EH (cell line): ENCODE results near the gene LCMT2.
"Not testable (repeated sequence)": the region's sequence is repeated elsewhere in the genome, so short reads cannot be mapped to it uniquely, and the experiment has no call there.

Experiments
- DNase-seq: peaks from one replicate; pipeline ENCODE4 v3.0.0-alpha.2; 2015; ENCODE audit warnings: low read depth

LCMT2 gene

DNA sequence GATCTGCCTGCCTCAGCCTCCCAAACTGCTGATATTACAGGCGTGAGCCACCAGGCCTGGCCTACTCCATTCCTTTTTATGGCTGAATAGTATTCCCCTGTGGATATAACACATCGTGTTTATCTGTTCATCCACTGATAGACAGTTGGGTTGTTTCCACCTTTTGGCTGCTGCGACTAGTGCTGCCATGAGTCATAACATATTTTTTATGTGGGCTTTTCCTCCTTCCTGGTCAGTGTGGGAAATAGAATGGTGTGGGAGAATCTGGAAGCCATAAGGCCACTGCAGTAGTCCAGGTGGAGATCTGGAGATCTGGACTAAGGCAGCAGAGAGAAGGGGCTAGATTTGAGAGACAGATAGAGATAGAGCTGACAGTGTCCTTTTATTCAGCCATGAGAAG is 16.2 kb downstream of the LCMT2 start:
- DNase-seq, result peak; percentile 15

DNA sequence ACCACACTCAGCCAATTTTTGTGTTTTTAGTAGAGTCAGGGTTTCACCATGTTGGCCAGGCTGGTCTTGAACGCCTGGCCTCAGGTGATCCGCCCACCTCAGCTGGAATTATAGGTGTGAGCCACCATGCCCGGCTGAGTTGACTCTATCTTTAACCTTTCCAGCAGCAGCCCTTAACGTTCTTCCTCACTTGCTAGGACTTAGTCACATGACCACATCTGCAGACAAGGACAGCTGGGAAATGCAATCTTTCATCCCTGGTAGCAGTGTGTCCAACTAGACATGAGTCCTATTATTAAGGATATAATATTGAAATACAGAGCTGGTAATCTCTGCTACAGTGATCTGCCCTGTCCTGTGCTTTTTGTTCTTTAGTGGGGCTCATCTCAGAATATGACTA is 18.0 kb downstream of the LCMT2 start:
- DNase-seq, result no peak

DNA sequence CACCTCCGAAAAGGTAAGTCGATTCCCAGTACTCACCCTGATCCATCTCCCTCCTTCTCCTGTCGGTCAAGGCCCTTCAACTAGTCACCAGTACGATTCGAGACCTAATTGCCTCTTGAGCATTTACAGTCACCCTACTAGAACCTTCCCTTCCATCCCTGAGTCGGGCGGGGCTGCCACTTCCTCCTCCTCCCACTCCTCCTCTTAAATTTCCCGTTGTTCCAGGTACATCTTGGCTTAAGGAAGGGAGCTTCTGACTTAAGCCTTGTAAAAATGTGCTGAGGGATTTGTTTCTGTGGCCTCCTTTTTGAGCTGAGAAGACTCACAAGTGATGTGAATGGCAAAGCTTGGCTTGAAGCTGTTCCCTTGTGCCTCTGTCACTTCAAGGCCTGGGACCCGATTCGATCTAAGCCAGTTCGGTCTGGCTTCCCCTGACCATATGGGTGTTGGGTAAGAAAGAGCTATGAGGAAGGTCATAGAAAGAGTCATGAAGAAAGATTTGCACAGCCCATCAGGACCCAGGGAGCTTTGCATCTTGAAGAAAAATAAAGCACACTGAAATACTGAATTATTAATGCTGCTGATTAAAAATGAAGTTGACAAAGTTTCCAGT is 28.1 kb downstream of the LCMT2 start, which contains the start of gene TGM7:
Gene TGM7, minus strand, starts transcription at position 51 of the 613 bp plus-strand sequence.
- DNase-seq, result no peak

DNA sequence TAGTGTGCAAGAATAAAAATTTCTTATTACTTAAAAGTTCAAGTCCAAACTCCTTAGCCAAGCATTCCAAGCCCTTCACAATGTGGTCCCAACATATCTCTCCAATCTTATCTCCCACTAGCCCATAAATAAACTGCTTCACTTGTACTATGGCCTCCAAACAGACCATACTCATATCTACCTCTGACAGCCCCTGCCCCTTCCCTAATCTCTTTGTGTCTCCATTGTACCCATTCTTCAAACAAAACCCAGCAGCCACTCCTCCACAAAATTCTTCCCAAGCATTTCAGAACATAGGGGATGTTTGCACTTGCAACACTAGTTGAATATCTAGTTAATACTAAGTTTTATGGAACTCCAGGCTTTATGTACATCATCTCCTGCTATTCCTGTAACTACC is 30.5 kb downstream of the LCMT2 start:
- DNase-seq, result no peak

DNA sequence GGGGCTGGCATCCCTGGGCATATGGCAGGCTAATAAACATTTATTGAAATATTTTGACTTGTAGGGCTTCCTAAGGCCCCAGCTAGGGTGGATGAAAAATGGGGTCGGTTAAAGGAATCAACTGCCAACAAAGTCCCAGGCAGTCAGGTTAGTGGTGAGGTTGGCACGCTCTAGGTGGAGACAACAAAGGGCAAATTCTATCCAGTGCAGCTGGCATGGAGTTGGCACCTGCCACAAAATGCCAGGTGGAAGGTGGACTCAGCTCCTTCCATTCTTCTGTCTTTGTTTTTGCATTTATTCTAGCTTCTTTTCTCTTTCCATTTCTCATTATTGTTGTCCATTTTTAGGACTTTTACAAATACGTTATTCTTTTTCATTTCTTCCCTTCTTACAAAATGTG is 31.0 kb downstream of the LCMT2 start:
- no peak for DNase-seq

DNA sequence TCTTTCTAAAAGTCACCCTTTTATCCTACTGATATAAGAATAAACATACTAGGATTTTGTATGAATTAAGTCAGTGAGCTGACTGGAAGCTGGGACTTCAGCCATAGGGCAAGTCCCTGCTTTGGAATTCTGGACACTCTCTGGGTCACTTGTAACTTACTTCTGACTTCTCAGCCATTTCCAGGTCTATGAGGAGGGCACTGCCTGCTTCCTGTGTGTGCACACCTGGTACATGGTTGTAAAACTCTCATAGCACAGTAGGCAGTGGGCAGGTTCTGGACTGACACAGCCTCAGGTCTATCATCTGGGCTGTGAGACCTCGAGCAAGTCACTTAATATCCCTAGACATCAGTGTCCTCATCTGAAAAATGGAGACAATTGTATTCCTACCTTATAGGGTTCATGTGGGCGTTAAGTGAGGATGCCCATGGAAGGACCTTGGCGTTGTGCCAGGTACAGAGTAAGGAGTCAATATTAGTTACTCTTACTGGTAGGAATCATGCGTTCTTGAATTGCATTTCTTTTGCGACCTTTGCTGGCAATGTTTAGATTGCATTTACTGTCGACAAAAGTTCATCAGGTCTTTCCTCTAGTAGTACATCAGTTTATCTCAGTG is 36.2 kb downstream of the LCMT2 start:
- no peak for DNase-seq

DNA sequence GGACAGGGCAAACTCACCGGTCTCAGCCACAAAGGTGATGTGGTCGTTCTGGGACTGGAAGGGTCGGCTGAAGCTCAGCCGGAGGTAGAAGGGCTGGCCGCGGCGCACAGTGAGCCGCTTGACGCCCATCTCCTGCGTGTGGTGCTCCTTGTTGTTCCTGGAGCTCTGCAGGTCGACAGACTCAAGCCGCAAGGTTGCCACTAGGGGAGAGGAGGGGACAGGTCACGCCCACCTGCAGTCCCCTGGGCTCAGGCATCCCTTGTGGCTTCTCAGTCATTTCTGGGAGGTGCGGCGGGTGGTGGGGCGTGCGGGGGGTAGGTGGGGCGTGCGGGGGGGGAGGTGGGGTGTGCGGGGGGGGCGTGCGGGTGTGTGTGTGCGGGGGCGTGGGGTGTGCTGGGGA is 36.9 kb downstream of the LCMT2 start:
- DNase-seq, result no peak

DNA sequence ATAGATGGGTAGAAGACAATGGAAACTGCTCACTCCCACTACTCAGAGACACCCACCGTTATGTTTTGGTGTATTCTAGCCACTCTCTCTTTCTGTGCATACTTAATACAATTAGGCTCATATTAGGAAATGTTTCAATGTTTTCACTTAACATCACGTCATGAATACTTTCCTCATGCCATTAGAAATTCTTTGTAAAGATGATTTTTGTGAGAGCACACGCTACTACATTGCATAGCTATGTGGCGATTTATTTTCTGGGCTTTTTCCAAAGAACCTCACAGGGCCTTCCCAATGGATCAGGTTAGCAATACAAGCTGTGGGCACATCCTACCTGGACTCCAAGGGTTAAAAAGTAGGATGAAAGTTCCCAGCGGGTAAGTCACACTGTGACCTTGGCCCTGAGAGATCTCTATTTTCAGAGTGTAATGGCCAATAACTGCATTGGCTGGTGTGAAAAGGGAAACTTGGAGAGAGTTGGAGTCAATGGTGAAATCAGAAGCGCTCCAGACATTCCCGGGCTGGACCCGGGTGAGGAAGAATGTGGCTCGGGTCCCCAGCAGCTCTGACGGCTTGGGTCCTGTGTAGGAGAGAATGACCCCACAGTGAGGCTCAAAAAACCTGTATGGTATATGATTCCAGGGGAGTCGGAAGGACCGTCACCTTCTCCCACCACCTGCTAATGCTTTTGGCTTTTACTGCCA is 37.8 kb downstream of the LCMT2 start:
- peak; percentile 77 for DNase-seq

DNA sequence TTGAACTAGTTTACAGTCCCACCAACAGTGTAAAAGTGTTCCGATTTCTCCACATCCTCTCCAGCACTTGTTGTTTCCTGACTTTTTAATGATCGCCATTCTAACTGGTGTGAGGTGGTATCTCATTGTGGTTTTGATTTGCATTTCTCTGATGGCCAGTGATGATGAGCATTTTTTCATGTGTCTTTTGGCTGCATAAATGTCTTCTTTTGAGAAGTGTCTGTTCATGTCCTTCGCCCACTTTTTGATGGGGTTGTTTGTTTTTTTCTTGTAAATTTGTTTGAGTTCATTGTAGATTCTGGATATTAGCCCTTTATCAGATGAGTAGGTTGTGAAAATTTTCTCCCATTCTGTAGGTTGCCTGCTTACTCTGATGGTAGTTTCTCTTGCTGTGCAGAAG is 40.7 kb downstream of the LCMT2 start:
- not testable (repeated sequence) for DNase-seq

DNA sequence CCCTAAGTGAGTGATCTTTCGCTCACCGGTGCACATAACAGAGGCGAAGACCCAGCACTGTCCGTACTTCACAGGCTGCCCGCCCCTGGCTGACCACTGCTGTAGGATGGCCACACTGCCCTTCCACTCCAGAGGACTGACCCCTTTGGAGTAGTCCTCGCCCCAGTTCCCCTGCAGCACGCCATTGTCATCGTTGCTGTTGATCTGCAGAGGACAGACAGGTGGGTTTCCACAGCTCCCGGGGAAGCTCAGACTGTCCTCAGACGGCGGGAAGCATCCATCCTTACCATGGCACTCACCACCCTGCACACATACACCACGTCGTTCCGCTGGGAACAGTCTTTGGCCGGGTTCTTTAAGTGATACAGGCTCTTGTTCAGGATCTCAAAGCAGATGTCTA is 43.1 kb downstream of the LCMT2 start:
- no peak for DNase-seq

DNA sequence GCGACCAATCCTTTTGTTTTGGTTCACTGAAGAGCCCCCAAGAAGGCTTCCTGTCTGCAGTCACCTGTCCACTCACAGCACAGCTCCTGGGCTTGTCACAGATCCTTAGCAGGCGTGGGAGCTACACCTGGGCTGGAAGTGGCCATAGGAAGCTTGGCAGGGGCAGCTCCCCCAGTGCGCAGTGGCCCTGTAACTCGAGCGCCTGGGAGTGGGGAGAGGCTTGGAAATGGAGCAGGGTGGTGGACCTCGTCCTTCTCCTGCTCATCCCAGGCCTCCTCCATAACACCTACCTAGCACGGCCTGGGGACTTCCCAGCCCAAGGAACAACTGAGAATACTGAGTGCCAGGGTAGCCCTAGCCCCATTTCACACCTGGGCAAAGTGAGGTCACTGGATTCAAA is 44.3 kb downstream of the LCMT2 start:
- no peak for DNase-seq

DNA sequence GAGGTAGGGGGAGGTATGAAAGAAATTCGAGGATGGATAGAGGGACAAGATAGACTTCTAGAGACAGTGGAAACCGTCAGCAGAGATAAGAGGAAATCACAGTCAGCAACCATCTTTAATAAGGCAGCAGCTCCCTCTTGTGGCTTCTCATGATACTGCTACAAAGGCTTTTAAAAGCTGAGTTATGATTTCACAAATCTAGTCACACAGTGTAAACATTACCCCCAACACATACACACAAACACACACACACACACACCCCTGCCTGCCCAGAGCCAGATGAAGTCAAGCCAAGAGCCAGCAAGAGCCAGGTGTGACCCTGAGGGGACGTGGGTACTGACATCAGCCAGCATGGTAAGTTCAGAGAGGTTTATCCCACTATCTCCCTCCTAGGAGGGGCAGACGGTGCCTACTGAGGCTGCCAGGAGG is 44.8 kb downstream of the LCMT2 start:
- peak; percentile 73 for DNase-seq

DNA sequence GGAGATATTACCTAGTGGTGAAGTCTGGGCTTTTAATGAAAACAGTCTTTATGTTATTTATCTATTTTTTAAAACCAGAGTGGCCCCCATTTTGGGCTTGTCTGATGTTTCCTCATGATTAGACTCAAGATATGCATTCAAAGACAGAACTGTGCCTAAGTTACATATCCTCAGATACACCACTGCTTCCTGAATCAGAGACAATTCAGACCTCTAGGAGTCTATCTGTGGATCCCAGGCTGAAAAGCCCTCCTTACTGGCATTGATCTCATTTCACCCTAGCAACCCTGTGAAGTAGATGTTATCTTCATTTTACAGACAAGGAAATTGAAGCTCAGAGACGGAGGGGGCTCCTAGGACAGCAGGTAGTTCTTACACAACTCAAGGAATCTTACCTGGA is 46.8 kb downstream of the LCMT2 start:
- no peak for DNase-seq

DNA sequence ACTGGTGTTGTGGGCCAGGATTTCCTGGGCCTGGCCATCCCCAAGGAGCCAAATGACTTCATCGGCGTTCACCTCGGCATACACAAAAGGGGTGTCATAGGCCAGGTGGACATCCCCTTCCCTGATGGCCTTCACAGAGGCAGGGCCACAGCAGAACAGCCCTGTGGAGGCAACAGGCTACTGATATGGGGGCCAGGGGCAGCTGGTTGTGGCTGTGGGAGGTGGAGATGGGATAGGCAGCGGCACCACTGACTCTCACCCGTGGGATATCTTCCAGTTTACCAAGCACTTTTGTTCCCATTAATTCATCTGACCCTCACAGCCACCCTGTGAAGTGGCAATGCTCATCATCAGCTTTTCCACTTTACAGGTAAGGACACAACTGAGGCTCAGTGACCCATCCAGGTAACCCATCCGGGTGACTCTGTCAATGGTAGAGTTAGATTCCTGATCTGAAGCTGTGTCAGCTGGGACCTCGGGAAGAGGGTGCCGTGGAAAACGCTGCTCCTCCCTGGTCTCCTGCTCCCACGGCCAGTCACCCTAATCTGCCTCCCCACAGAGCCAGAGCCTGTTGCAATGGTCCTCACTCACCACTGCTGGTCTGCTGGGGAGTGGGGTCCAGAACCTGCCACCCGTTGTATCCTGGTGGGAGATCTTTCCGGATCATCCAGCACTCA is 48.3 kb downstream of the LCMT2 start:
- DNase-seq, result no peak

DNA sequence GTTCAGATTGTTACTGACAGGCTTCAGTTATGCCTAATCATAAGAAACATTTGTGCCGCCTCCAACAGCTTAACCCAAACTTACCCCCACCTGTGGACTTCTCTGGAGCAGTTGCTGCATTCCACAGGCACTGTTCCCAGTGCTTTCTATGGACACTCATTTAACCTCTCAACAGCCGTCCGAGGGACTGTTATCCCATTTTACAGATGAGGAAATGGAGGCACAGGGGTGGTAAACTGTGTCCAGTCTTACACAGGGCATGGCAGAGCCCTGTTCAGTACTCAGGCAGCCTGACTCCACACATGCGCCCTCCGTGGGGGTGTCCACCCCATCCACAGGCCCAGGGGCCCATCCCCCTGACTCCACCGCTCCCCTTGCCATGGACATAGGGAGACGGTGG is 49.4 kb downstream of the LCMT2 start:
- no peak for DNase-seq

DNA sequence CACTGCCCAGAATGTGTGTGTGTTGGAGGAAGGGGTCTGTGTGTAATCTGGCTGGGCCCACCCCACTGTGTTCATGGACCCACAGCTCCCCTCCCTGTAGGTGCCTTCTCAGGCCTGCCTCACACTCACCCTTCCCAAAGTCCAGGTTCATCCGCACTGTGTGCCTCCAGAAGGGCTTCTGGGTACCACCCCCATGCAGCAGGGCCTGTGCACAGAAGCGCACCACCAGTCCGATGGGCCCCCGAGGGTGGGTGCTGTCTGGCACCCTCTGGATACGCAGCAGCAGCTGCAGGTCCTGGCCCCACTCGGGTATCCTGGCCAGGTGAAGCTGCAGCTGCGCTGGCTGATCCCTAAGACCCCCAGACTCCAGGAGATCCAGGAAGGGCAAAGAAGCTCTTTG is 50.9 kb downstream of the LCMT2 start:
- no peak for DNase-seq

DNA sequence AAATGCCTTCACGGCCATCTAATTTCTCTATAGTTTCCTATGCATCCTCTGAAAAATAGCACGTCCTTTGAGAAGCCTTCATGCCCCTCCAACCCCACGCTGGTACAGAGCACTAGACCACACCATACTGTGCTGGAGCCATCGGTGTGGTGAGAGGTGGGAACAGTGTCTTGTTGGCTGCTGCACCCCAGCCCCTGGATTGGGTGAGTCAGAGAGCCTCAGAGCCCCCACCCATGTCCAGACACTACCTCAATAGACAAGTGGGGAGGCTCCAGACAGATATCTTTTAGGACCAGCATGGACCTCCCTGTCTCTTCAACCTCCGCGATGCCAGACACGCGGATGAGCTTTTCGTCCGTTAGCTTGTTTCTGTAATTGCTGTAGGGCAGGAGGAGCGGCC is 51.5 kb downstream of the LCMT2 start:
- DNase-seq, result no peak

DNA sequence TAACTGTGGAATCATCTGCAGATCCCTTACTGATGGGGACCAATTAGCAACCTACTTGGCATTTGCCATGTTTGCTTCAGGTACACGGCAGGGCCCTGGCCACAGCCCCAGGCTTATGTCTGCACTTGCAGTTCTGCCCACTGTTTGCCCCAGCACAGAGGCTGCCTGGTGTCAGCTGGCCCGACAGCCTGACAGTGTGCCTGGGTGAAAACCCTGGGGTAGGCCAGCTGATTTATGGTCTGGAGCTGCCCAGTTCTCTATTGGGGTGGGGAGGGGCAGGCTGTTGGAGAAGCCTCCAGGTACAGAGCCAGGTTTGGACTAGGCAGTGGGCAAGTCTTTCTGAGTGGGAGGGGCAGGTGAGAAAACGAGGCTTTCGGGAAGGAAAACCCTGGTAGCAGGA is 52.5 kb downstream of the LCMT2 start:
- no peak for DNase-seq

DNA sequence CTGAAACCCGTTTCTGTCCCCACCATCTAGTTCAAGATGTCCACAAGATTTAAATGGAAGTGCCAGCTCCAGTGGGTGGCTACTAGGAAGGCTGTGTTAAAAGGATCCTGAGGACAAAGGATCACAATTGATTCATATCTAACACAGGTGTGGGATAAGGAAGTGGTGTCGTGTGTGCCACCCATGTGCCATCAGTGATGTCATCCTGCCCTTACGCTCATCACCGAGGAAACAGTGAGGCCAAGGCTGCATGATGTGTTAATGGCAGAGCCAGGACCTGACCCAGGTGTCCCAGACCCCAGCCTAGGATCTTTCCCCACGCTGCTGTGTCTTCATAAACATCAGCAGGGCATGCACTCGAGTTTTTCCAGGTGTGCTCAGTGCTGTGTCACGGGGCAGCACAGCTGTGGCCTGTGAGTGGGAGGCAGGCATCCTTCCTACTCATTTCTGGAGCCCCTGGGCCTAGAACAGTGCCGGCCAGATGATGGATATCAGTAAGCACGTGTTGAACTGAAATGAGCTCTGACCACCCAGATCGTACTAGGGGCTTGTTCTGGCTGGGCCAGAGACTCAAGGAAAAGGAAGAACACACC is 53.0 kb downstream of the LCMT2 start:
- DNase-seq, result no peak

DNA sequence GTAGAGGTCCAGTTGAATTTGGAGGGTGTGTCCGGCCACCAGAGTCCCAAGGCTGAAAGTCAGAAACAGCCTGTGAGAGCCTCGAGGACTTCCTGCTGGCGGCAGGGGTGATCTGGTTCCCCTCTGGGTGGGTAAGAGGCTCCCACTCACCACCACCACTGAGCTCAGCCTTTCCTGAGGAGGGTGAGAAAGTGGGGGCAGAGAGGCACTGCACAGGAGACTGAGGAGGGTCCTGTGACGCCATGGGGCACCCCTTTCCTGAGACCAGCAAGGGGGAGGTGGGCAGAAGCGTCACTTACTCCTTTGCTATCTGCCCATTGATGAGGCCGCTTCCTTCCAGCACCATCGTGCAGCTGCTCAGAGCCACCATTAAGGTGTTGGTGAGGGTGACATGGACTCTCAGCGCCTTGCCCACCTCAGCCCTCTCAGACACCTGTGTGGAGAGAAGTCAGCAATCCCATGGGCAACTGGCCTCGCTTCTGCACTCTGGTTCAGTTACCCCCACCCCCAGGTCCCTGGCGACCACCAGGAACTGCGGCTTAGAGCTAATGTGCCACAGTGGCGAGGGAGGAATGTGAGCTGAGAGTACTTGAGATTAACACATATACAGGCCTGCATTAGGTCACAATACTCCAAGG is 53.7 kb downstream of the LCMT2 start:
- DNase-seq, result no peak

DNA sequence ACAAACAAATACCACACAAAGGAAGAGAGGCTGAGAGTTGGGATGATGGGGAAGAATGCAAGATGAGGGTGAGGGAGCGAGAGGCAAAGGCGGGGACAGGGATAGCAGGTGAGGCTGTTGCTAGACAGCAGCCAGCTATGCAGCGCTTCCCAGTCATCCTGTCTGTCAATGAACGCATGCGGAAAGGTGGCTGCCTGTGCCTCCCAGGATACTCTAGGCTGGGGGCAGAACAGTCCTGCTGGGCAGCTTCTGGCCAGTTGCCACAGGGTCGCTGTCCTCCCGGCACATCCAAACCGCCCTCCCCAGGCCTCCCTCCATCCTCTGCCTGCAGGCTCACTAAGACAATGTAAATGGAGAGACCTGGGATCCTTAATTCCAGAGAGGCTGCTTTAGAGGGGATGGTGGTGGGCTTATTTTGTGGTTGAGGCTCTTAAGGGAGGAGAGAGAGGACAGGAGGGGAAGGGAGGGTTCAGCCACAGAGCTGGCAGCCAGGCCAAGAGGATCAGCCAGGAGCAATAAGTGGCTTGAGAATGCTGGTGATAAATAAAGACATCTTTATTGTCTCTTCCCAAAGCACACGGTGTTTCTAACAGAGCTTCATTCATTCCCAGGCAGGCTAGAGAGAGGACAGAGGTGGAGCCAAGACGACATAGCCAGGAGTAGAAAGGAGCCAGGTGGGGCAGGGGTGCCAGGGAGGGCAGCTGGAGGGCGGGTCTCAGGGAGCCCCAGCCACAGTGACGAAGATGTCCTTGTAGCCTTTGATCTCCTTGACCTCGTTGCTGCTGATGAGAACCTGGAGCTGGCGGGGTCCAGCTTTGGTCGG is 54.4 kb downstream of the LCMT2 start:
- DNase-seq, result no peak
